GM13976 (cell line): ENCODE results near the gene CREB3L1.

Experiments used
- DNase-seq: peaks from one replicate; pipeline ENCODE4 v3.0.0; 2012; ENCODE audit warnings: low spot score
- in situ Hi-C: fragments of 300-500 bp; cut with MboI; formaldehyde crosslinking; loops from one replicate; pipeline ENCODE4 v1.12.0; 2022; ENCODE audit warnings: low sequenced_read_pairs, mixed read lengths, inconsistent platforms; ENCODE audit not compliant: unreplicated experiment
- TF ChIP-seq, protein P1 (sequence below): IDR thresholded peaks from 2 replicates; pipeline ENCODE4 v1.5.1; 2012; ENCODE audit warnings: borderline replicate concordance, mild to moderate bottlenecking; ENCODE audit not compliant: insufficient read depth; ENCODE audit errors: extremely low read depth, missing control alignments, control extremely low read depth

The CREB3L1 gene

DNA sequence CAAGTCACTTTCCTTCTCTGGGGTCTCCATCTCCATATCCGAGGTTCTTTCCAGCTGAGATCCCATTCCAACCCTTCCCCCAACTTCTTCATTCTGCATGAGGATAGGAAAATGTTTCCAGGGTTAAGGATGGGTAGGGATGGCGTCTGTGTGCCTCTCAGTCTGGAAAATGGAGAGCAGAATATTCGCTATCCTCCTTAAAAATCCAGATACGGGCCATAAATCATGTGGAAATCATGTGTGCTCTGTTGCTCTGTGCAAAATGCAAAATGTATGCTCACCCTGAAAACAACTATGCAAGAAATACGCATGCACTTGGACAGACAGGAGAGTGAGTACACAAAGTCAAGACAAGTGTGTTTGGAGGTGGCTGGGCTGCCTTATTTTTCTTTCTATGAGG lies 3.2 kb downstream of the CREB3L1 start:
- no peak for DNase-seq
- in situ Hi-C loops, result no loop called here
- TF ChIP-seq, protein P1, sequence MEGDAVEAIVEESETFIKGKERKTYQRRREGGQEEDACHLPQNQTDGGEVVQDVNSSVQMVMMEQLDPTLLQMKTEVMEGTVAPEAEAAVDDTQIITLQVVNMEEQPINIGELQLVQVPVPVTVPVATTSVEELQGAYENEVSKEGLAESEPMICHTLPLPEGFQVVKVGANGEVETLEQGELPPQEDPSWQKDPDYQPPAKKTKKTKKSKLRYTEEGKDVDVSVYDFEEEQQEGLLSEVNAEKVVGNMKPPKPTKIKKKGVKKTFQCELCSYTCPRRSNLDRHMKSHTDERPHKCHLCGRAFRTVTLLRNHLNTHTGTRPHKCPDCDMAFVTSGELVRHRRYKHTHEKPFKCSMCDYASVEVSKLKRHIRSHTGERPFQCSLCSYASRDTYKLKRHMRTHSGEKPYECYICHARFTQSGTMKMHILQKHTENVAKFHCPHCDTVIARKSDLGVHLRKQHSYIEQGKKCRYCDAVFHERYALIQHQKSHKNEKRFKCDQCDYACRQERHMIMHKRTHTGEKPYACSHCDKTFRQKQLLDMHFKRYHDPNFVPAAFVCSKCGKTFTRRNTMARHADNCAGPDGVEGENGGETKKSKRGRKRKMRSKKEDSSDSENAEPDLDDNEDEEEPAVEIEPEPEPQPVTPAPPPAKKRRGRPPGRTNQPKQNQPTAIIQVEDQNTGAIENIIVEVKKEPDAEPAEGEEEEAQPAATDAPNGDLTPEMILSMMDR, result no peak

GRCh38 chr11:46281371-46281831 lies 3.9 kb downstream of the CREB3L1 start:
- TF ChIP-seq, protein P1, result no peak
- DNase-seq, result no peak
- in situ Hi-C loops, result no loop called here

GRCh38 chr11:46285173-46285572 lies 7.7 kb downstream of the CREB3L1 start:
- TF ChIP-seq, protein P1, result no peak
- in situ Hi-C loops, result no loop called here
- DNase-seq, result no peak

GRCh38 chr11:46285594-46286033 lies 8.2 kb downstream of the CREB3L1 start:
- in situ Hi-C loops, result no loop called here
- no peak for DNase-seq
- TF ChIP-seq, protein P1, result no peak

- no peak for DNase-seq
- in situ Hi-C loops, result no loop called here
- TF ChIP-seq, protein P1, result no peak
These were observed 9.3 kb downstream of the CREB3L1 start for GRCh38 chr11:46286789-46287188.

DNA sequence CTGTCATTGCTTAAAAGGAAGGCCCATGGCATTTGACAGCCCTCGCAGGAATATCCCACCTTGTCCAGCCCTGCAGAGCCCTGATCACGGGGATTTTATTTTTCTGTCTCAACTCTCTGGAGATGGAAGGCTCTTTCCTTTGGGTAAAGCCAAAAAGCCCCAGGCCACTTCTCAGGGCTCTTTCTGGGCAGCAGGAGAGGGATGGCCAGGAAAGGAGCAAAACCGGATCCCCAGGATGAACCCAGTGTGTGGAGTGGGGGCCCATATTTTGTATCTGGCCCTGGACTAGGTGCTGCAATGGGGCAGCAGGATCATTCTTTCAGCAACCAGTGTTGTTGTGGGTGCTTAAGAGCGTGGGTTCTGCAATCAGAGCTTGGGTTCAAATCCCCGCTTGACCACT lies 11.0 kb downstream of the CREB3L1 start:
- no peak for DNase-seq
- TF ChIP-seq, protein P1, result no peak
- in situ Hi-C loops, result no loop called here

DNA sequence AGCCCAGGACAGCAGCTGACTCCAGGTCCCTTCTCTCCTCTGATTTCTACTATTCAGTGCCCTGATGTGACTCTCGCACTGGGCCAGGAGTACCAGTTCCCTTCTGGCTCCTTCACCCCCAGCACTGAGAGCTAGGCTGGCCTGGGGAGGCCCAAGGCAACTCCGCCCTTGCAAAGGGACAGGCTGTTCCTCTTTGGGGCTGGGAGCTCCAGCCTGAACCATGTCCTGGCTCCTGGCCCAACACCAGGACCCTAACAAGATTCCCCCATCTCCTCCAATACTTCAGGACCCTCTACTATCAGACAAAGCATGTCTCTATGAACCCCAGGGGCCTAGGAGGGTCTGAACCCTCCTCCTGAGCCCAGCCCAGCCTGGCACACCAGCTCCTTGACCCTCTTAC lies 12.5 kb downstream of the CREB3L1 start:
- TF ChIP-seq, protein P1, result no peak
- in situ Hi-C loops, result no loop called here
- DNase-seq, result no peak
